GM23338 (cell line): ENCODE measurements around the gene GRWD1.
"Not testable (repeated sequence)": the region's sequence is repeated elsewhere in the genome, so short reads cannot be mapped to it uniquely, and the experiment has no call there.

ENCODE experiments used
- EZH2 ChIP-seq: fragments of 200-600 bp; sonication (generic); IDR thresholded peaks from one replicate; pipeline ENCODE4 v1.8.0; 2017; ENCODE audit warnings: antibody characterized with exemption, mild to moderate bottlenecking, low read depth; ENCODE audit not compliant: unreplicated experiment
- JUNB ChIP-seq: IDR thresholded peaks from one replicate; pipeline ENCODE4 v1.6.1; 2016; ENCODE audit warnings: antibody characterized with exemption; ENCODE audit not compliant: unreplicated experiment
- POLR2AphosphoS5 ChIP-seq: IDR thresholded peaks from 2 replicates; pipeline ENCODE4 v1.6.1; 2016; ENCODE audit warnings: antibody characterized with exemption, low read depth
- STAT1 ChIP-seq: IDR thresholded peaks from one replicate; pipeline ENCODE4 v1.6.1; 2016; ENCODE audit warnings: antibody characterized with exemption; ENCODE audit not compliant: unreplicated experiment
- TF ChIP-seq, protein P1 (sequence below), 2 experiments: fragments of 200-600 bp in 1 of 2; sonication (generic) in 1 of 2; conservative IDR thresholded peaks; 2 replicates each; pipeline versions ENCODE4 v1.5.1 to v1.6.1; 2016 to 2017; ENCODE audit warnings: antibody characterized with exemption in 2 of 2, low read depth in 2 of 2, mild to moderate bottlenecking in 2 of 2, moderate library complexity in 1 of 2

- not testable (repeated sequence) for TF ChIP-seq EZH2, POLR2AphosphoS5, STAT1, JUNB
- TF ChIP-seq, protein P1, sequence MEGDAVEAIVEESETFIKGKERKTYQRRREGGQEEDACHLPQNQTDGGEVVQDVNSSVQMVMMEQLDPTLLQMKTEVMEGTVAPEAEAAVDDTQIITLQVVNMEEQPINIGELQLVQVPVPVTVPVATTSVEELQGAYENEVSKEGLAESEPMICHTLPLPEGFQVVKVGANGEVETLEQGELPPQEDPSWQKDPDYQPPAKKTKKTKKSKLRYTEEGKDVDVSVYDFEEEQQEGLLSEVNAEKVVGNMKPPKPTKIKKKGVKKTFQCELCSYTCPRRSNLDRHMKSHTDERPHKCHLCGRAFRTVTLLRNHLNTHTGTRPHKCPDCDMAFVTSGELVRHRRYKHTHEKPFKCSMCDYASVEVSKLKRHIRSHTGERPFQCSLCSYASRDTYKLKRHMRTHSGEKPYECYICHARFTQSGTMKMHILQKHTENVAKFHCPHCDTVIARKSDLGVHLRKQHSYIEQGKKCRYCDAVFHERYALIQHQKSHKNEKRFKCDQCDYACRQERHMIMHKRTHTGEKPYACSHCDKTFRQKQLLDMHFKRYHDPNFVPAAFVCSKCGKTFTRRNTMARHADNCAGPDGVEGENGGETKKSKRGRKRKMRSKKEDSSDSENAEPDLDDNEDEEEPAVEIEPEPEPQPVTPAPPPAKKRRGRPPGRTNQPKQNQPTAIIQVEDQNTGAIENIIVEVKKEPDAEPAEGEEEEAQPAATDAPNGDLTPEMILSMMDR (conservative IDR thresholded peaks at IDR 0.05; ENCODE audit: low read depth in 2 of 2), result not testable (repeated sequence)
These were observed 42.7 kb downstream of the GRWD1 start for GRCh38 chr19:48488478-48488877.
